NCI-H2029 treated with DMSO at 0.1 percent for 48 hours (cell line): ENCODE results near the gene IL34.
"Not testable (repeated sequence)": the region's sequence is repeated elsewhere in the genome, so short reads cannot be mapped to it uniquely, and the experiment has no call there.

Experiments
- DNase-seq: peaks from one replicate; lab custom pipeline; 2025; lab: John Stamatoyannopoulos, UW

The IL34 gene

GRCh38 chr16:70658921-70659320 lies 12.6 kb downstream of the IL34 start:
- DNase-seq = no peak

GRCh38 chr16:70659546-70659945 lies 13.2 kb downstream of the IL34 start:
- DNase-seq = no peak

GRCh38 chr16:70659953-70660671 lies 13.8 kb downstream of the IL34 start:
- no peak for DNase-seq

- DNase-seq = no peak
These were observed 14.5 kb downstream of the IL34 start for GRCh38 chr16:70660672-70661350.

GRCh38 chr16:70661534-70661917 lies 15.2 kb downstream of the IL34 start:
- DNase-seq = no peak

GRCh38 chr16:70661918-70662641 lies 15.7 kb downstream of the IL34 start:
- no peak for DNase-seq

GRCh38 chr16:70662991-70663523 lies 16.7 kb downstream of the IL34 start:
- no peak for DNase-seq

GRCh38 chr16:70663524-70664324 lies 17.4 kb downstream of the IL34 start:
- no peak for DNase-seq

GRCh38 chr16:70664325-70665112 lies 18.2 kb downstream of the IL34 start:
- no peak for DNase-seq

- DNase-seq = no peak
These were observed 18.8 kb downstream of the IL34 start for GRCh38 chr16:70665113-70665694.

- DNase-seq = no peak
These were observed 19.7 kb downstream of the IL34 start for GRCh38 chr16:70665806-70666735.

GRCh38 chr16:70670175-70670574 lies 23.8 kb downstream of the IL34 start:
- DNase-seq = no peak

- DNase-seq = not testable (repeated sequence)
These were observed 24.6 kb downstream of the IL34 start for GRCh38 chr16:70670938-70671337.

GRCh38 chr16:70674221-70675014 lies 28.1 kb downstream of the IL34 start:
- no peak for DNase-seq

- DNase-seq = no peak
These were observed 29.6 kb downstream of the IL34 start for GRCh38 chr16:70675851-70676513.

- no peak for DNase-seq
These were observed 30.5 kb downstream of the IL34 start for GRCh38 chr16:70676675-70677498.

GRCh38 chr16:70677499-70678120 lies 31.3 kb downstream of the IL34 start:
- DNase-seq = no peak
